ENCODE measurements around the gene CXCL16. TPM values are rescaled to one million over a fixed set of nuclear protein-coding genes. Genes with fewer than 3 reads are reported as not detected.

The CXCL16 gene
- total RNA-seq, 1 donor from 2014 or later: 0.21 TPM

DNA sequence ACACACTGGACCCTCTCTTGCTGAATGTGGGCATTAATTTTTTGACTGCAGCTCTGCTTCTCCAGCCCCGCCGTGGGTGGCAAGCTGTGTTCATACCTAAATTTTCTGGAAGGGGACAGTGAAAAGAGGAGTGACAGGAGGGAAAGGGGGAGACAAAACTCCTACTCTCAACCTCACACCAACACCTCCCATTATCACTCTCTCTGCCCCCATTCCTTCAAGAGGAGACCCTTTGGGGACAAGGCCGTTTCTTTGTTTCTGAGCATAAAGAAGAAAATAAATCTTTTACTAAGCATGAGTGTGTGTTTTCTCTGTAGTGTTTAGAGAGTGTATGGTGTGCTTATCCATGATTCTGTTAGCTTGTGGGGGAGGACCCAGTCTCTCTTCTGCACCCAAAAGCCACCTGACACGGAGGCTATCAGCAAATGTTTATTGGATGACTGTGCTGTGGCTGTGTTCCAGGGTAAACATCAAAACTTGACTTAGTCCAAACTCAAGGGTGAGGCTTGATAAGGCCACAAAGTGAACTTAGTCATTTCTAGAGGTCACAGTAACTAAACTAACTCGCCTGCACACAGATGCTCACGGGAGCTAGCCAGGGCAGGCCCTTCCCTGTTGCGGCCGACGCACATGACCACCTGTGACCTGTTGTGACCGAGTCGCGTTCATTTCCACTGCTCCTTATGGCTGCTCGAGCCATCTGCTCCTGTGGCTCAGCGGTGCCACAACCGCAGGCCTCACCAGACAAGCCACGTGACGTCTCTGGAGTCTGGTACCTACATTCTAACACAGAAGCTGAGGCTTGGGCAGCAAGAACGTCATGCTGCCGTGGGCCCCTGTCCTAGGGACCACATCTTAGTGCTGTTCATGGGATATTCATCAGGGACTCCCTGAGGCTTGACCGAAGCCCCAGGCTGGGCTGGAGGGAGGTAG is 18.3 kb downstream of the CXCL16 start:
- Histone ChIP-seq H3K27ac (no peak overlapping the region), H3K4me1 (no peaks in the 10 kb centered on the region), H3K27me3 (no peaks in the 10 kb centered on the region), H4K20me1 (ENCODE audit: low read depth) (no peaks in the 10 kb centered on the region), H3K36me3 (no peaks in the 10 kb centered on the region), H3K9ac (no peak overlapping the region), H3K4me3 (no peak overlapping the region), H3K9me3 (ENCODE audit: low read depth) (no peaks in the 10 kb centered on the region), H3K79me2 (ENCODE audit: low read depth) (no peaks in the 10 kb centered on the region), H3F3A (ENCODE audit: low read depth) (no peaks in the 10 kb centered on the region), H3K4me2 (no peak overlapping the region), H2AFZ (replicated peaks) (no peak overlapping the region)
- no peak overlapping the region for H3K4me3 Mint-ChIP-seq
- peaks cover 12% of the 10 kb centered on the region for H3K27me3 Mint-ChIP-seq (ENCODE audit: insufficient read depth, low read depth)
- TF ChIP-seq EZH2 (IDR thresholded peaks at IDR 0.05) (no peak), EZH2phosphoT487 (IDR thresholded peaks at IDR 0.05) (no peak)
- TF ChIP-seq, protein P1, sequence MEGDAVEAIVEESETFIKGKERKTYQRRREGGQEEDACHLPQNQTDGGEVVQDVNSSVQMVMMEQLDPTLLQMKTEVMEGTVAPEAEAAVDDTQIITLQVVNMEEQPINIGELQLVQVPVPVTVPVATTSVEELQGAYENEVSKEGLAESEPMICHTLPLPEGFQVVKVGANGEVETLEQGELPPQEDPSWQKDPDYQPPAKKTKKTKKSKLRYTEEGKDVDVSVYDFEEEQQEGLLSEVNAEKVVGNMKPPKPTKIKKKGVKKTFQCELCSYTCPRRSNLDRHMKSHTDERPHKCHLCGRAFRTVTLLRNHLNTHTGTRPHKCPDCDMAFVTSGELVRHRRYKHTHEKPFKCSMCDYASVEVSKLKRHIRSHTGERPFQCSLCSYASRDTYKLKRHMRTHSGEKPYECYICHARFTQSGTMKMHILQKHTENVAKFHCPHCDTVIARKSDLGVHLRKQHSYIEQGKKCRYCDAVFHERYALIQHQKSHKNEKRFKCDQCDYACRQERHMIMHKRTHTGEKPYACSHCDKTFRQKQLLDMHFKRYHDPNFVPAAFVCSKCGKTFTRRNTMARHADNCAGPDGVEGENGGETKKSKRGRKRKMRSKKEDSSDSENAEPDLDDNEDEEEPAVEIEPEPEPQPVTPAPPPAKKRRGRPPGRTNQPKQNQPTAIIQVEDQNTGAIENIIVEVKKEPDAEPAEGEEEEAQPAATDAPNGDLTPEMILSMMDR (IDR thresholded peaks at IDR 0.05): no peak
- no peak overlapping the region for H3K27ac Mint-ChIP-seq
- H3K9me3 Mint-ChIP-seq: no peaks in the 10 kb centered on the region
- no peaks in the 10 kb centered on the region for H3K4me1 Mint-ChIP-seq
- no peak for DNase-seq (ENCODE audit: low spot score)
- peaks cover 6% of the 10 kb centered on the region for H3K36me3 Mint-ChIP-seq

DNA sequence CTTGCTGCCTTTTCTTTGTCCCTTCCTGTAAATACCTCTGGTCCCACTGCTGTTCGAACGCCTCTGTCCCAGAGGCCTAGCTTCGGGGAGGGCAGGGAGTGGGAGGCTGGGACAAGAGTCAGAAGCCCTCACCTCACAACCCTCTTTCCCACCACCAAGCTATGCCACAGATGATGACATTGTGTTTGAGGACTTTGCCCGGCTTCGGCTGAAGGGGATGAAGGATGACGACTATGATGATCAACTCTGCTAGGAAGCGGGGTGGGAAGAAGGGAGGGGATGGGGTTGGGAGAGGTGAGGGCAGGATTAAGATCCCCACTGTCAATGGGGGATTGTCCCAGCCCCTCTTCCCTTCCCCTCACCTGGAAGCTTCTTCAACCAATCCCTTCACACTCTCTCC is 18.9 kb downstream of the CXCL16 start:
- H3K4me2 ChIP-seq: no peak overlapping the region
- H3K27me3 Mint-ChIP-seq (ENCODE audit: insufficient read depth, low read depth): peaks cover 9% of the 10 kb centered on the region
- H3K4me3 ChIP-seq: no peak overlapping the region
- H2AFZ ChIP-seq (replicated peaks): no peak overlapping the region
- no peaks in the 10 kb centered on the region for H3K9me3 Mint-ChIP-seq
- H3K9ac ChIP-seq: no peak overlapping the region
- H3F3A ChIP-seq (ENCODE audit: low read depth): no peaks in the 10 kb centered on the region
- no peaks in the 10 kb centered on the region for H3K9me3 ChIP-seq (ENCODE audit: low read depth)
- H4K20me1 ChIP-seq (ENCODE audit: low read depth): no peaks in the 10 kb centered on the region
- no peak for TF ChIP-seq EZH2 (IDR thresholded peaks at IDR 0.05)
- TF ChIP-seq EZH2phosphoT487 (IDR thresholded peaks at IDR 0.05): no peak
- TF ChIP-seq, protein P1 (IDR thresholded peaks at IDR 0.05): no peak
- no peaks in the 10 kb centered on the region for H3K79me2 ChIP-seq (ENCODE audit: low read depth)
- H3K4me1 Mint-ChIP-seq: no peaks in the 10 kb centered on the region
- H3K27ac ChIP-seq: no peak overlapping the region
- H3K36me3 Mint-ChIP-seq: peaks cover 6% of the 10 kb centered on the region
- no peak for DNase-seq (ENCODE audit: low spot score)
- no peaks in the 10 kb centered on the region for H3K27me3 ChIP-seq
- H3K36me3 ChIP-seq: no peaks in the 10 kb centered on the region
- no peak overlapping the region for H3K4me3 Mint-ChIP-seq
- no peak overlapping the region for H3K27ac Mint-ChIP-seq
- H3K4me1 ChIP-seq: no peaks in the 10 kb centered on the region

DNA sequence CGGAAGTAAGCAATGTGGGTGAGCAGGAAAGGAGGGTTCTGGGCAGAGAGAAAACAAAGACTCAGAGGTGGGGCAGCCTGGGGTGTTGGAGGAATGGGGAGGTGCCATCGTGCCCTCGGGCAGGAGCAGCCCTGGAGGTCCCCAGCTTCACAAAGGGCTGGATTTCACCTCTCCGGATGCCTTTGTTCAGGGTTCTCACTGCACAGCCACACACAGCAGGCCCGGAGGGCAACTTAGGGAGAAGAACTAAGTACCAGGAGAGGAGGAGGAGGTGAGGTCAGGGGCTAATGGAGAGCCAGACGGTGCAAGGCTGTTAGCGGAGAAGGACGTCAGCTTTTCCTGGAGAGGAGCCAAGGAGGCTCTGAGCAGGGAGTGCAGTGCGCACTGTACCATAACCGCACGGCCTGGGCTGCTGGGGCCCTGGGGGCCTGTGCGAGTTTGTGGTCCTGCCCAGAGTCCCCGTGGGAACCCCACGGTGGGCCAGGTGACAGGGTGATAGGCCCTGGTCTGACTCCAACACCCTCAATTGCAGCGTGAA is 20.0 kb downstream of the CXCL16 start:
- Mint-ChIP-seq H3K4me1 (no peaks in the 10 kb centered on the region), H3K4me3 (no peak overlapping the region), H3K27ac (no peak overlapping the region), H3K36me3 (peaks cover 6% of the 10 kb centered on the region), H3K27me3 (ENCODE audit: insufficient read depth, low read depth) (peaks cover 7% of the 10 kb centered on the region), H3K9me3 (no peaks in the 10 kb centered on the region)
- Histone ChIP-seq H3K9me3 (ENCODE audit: low read depth) (no peaks in the 10 kb centered on the region), H4K20me1 (ENCODE audit: low read depth) (no peaks in the 10 kb centered on the region), H3K4me3 (no peak overlapping the region), H3K27me3 (no peaks in the 10 kb centered on the region), H3K79me2 (ENCODE audit: low read depth) (no peaks in the 10 kb centered on the region), H3K4me1 (no peaks in the 10 kb centered on the region), H3K9ac (no peak overlapping the region), H3K4me2 (no peak overlapping the region), H3K36me3 (no peaks in the 10 kb centered on the region), H2AFZ (replicated peaks) (no peak overlapping the region), H3F3A (ENCODE audit: low read depth) (no peaks in the 10 kb centered on the region), H3K27ac (no peak overlapping the region)
- no peak for TF ChIP-seq EZH2 (IDR thresholded peaks at IDR 0.05)
- no peak for TF ChIP-seq EZH2phosphoT487 (IDR thresholded peaks at IDR 0.05)
- TF ChIP-seq, protein P1 (IDR thresholded peaks at IDR 0.05): no peak
- no peak for DNase-seq (ENCODE audit: low spot score)

All from neural progenitor cell (in vitro differentiated cells).